SIG-M5 treated with dmso at 0.1 percent for 504 hours (cell line): ENCODE data around the gene PSME2.

Source experiments
- DNase-seq: peaks from one replicate; lab custom pipeline; 2025; ENCODE audit not compliant: unreplicated experiment; lab: John Stamatoyannopoulos, UW

PSME2 gene

GRCh38 chr14:24179961-24180796 lies 33.8 kb upstream of the PSME2 start:
- no peak for DNase-seq

- DNase-seq = no peak
These were observed 33.0 kb upstream of the PSME2 start for GRCh38 chr14:24179294-24179960.

- no peak for DNase-seq
These were observed 32.2 kb upstream of the PSME2 start for GRCh38 chr14:24178399-24179178.

GRCh38 chr14:24177891-24178290 lies 31.5 kb upstream of the PSME2 start:
- DNase-seq = no peak

- no peak for DNase-seq
These were observed 30.8 kb upstream of the PSME2 start for GRCh38 chr14:24177041-24177825.

GRCh38 chr14:24176599-24176998 lies 30.2 kb upstream of the PSME2 start:
- DNase-seq = no peak

- DNase-seq = no peak
These were observed 26.5 kb upstream of the PSME2 start for GRCh38 chr14:24172871-24173281.

- no peak for DNase-seq
These were observed 26.0 kb upstream of the PSME2 start for GRCh38 chr14:24172261-24172860.

GRCh38 chr14:24171422-24172260 lies 25.2 kb upstream of the PSME2 start, which contains the start of gene REC8:
Gene REC8, plus strand, starts transcription at chr14:24172080. Its CDS starts 473 bp downstream, at chr14:24172553.
- no peak for DNase-seq

- DNase-seq = no peak
These were observed 21.2 kb upstream of the PSME2 start for GRCh38 chr14:24167469-24168114.

GRCh38 chr14:24165785-24166184 lies 19.4 kb upstream of the PSME2 start:
- DNase-seq = no peak

- no peak for DNase-seq
These were observed 18.1 kb upstream of the PSME2 start for GRCh38 chr14:24164518-24164991.

GRCh38 chr14:24162093-24162492 lies 15.7 kb upstream of the PSME2 start:
- DNase-seq = no peak

- DNase-seq = peak; percentile 97
These were observed 14.7 kb upstream of the PSME2 start, which contains the start of gene IRF9 for GRCh38 chr14:24160850-24161804. Gene IRF9, plus strand, starts transcription at chr14:24161265. Its CDS starts 880 bp downstream, at chr14:24162145.

GRCh38 chr14:24160499-24160849 lies 14.1 kb upstream of the PSME2 start:
- no peak for DNase-seq

GRCh38 chr14:24159777-24160498 lies 13.5 kb upstream of the PSME2 start:
- no peak for DNase-seq

GRCh38 chr14:24157331-24157730 lies 10.9 kb upstream of the PSME2 start:
- DNase-seq = no peak
